ENCODE measurements around the gene PPM1M. TPM values are rescaled to one million over a fixed set of nuclear protein-coding genes. Genes with fewer than 3 reads are reported as not detected.
A peak's percentile ranks its signal among the peaks of the same experiment; 100 is the strongest.

PPM1M gene
- total and polyA plus RNA-seq, 2 experiments from 2014 or later: 21.6 to 35.7 TPM

GRCh38 chr3:52220380-52221026 is 25.1 kb upstream of the PPM1M start:
- Histone ChIP-seq H3K27ac (no peak overlapping the region), H3K79me2 (ENCODE audit: insufficient read depth) (no peaks in the 10 kb centered on the region), H3K4me1 (ENCODE audit: insufficient read depth) (peaks cover 13% of the 10 kb centered on the region), H3K9ac (no peak overlapping the region), H3K27me3 (replicated peaks; ENCODE audit: insufficient read depth) (no peaks in the 10 kb centered on the region), H3K9me2 (ENCODE audit: insufficient read depth) (no peaks in the 10 kb centered on the region), H3K36me3 (ENCODE audit: low read depth) (no peaks in the 10 kb centered on the region), H2AFZ (no peak overlapping the region), H4K20me1 (ENCODE audit: insufficient read depth) (no peaks in the 10 kb centered on the region), H3K4me2 (ENCODE audit: unreplicated experiment) (no peak overlapping the region), H3K4me3 (no peak overlapping the region), H3K9me3 (ENCODE audit: low read depth) (no peaks in the 10 kb centered on the region), H3F3A (ENCODE audit: insufficient read depth) (peaks cover 24% of the 10 kb centered on the region)
- peak; percentile 77 for DNase-seq
- 29 to 30% methylated on average over 9 of the region's 9 CpGs for WGBS, 2 experiments (ENCODE audit: low coverage in 1 of 2, low lambda C conversion rate in 2 of 2, missing lambda C conversion rate in 2 of 2)
- TF ChIP-seq EZH2 (IDR thresholded peaks at IDR 0.05; ENCODE audit: insufficient read depth, poor library complexity, severe bottlenecking) (no peak), EZH2phosphoT487 (IDR thresholded peaks at IDR 0.05; ENCODE audit: insufficient read depth, low read depth) (no peak)
- in situ Hi-C loops (cut with MboI): no loop called here

DNA sequence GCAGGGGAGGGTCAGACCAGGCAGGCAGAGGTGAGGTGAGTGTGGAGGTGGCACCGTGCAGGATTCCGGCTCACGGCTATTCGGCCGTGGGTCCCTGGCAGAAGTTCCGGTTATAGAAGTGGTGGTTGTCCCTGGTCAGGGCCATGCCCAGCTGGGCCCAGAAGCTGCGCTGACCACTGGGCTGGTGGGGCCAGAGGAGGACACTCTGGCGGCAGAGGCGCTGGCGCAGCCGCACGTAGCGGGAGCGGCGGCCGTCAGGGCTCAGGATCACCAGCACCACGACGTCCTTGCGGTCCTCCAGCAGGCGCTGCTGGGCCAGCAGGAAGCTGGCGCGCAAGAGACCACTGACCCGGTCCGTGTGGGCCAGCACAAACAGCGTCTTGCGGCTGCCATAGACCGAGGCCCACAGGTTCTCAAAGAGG is 24.4 kb upstream of the PPM1M start:
- WGBS, 2 experiments (ENCODE audit: low coverage in 1 of 2, low lambda C conversion rate in 2 of 2, missing lambda C conversion rate in 2 of 2): 91% methylated on average over 25 to 27 of the region's 27 CpGs
- Histone ChIP-seq H3K79me2 (ENCODE audit: insufficient read depth) (no peaks in the 10 kb centered on the region), H3K9me3 (ENCODE audit: low read depth) (no peaks in the 10 kb centered on the region), H3K9me2 (ENCODE audit: insufficient read depth) (no peaks in the 10 kb centered on the region), H4K20me1 (ENCODE audit: insufficient read depth) (no peaks in the 10 kb centered on the region), H3K4me1 (ENCODE audit: insufficient read depth) (peaks cover 13% of the 10 kb centered on the region), H3K4me2 (ENCODE audit: unreplicated experiment) (no peak overlapping the region), H3K9ac (no peak overlapping the region), H3K27ac (no peak overlapping the region), H3K27me3 (replicated peaks; ENCODE audit: insufficient read depth) (no peaks in the 10 kb centered on the region), H3F3A (ENCODE audit: insufficient read depth) (peaks cover 18% of the 10 kb centered on the region), H2AFZ (no peak overlapping the region), H3K4me3 (no peak overlapping the region), H3K36me3 (ENCODE audit: low read depth) (no peaks in the 10 kb centered on the region)
- no peak for DNase-seq
- no peak for TF ChIP-seq EZH2phosphoT487 (IDR thresholded peaks at IDR 0.05; ENCODE audit: insufficient read depth, low read depth)
- TF ChIP-seq EZH2 (IDR thresholded peaks at IDR 0.05; ENCODE audit: insufficient read depth, poor library complexity, severe bottlenecking): no peak
- in situ Hi-C loops (cut with MboI): no loop called here

- H3K36me3 ChIP-seq (ENCODE audit: low read depth): no peaks in the 10 kb centered on the region
These were observed 23.8 kb upstream of the PPM1M start for GRCh38 chr3:52221563-52222318.

GRCh38 chr3:52222319-52223221 is 23.0 kb upstream of the PPM1M start:
- H3K4me3 ChIP-seq: no peak overlapping the region
- no peaks in the 10 kb centered on the region for H4K20me1 ChIP-seq (ENCODE audit: insufficient read depth)
- H3K9me2 ChIP-seq (ENCODE audit: insufficient read depth): no peaks in the 10 kb centered on the region
- no peaks in the 10 kb centered on the region for H3K27me3 ChIP-seq (replicated peaks; ENCODE audit: insufficient read depth)
- H2AFZ ChIP-seq: no peak overlapping the region
- no peaks in the 10 kb centered on the region for H3K79me2 ChIP-seq (ENCODE audit: insufficient read depth)
- no peak overlapping the region for H3K27ac ChIP-seq
- H3F3A ChIP-seq (ENCODE audit: insufficient read depth): peaks cover 5% of the 10 kb centered on the region; the same call in 1 of the 2 replicates
- 88 to 90% methylated on average over 38 to 41 of the region's 41 CpGs for WGBS, 2 experiments (ENCODE audit: low coverage in 1 of 2, low lambda C conversion rate in 2 of 2, missing lambda C conversion rate in 2 of 2)
- DNase-seq: no peak
- H3K4me2 ChIP-seq (ENCODE audit: unreplicated experiment): no peak overlapping the region
- no peaks in the 10 kb centered on the region for H3K36me3 ChIP-seq (ENCODE audit: low read depth)
- H3K9ac ChIP-seq: no peak overlapping the region
- peaks cover under 1% of the 10 kb centered on the region; the same call in 1 of the 2 replicates for H3K4me1 ChIP-seq (ENCODE audit: insufficient read depth)
- in situ Hi-C loops (cut with MboI): no loop called here
- H3K9me3 ChIP-seq (ENCODE audit: low read depth): no peaks in the 10 kb centered on the region
- no peak for TF ChIP-seq EZH2 (IDR thresholded peaks at IDR 0.05; ENCODE audit: insufficient read depth, poor library complexity, severe bottlenecking)
- TF ChIP-seq EZH2phosphoT487 (IDR thresholded peaks at IDR 0.05; ENCODE audit: insufficient read depth, low read depth): no peak

More at GRCh38 chr3:52221563-52222318, 23.8 kb upstream of the PPM1M start:
- no peak for TF ChIP-seq EZH2 (IDR thresholded peaks at IDR 0.05; ENCODE audit: insufficient read depth, poor library complexity, severe bottlenecking)
- no peaks in the 10 kb centered on the region for H4K20me1 ChIP-seq (ENCODE audit: insufficient read depth)
- H3K4me2 ChIP-seq (ENCODE audit: unreplicated experiment): no peak overlapping the region
- no peaks in the 10 kb centered on the region for H3K79me2 ChIP-seq (ENCODE audit: insufficient read depth)
- no peak overlapping the region for H3K27ac ChIP-seq
- H3K4me1 ChIP-seq (ENCODE audit: insufficient read depth): peaks cover 9% of the 10 kb centered on the region
- H3K9me3 ChIP-seq (ENCODE audit: low read depth): no peaks in the 10 kb centered on the region
- H3K27me3 ChIP-seq (replicated peaks; ENCODE audit: insufficient read depth): no peaks in the 10 kb centered on the region
- DNase-seq: no peak
- WGBS, 2 experiments (ENCODE audit: low coverage in 1 of 2, low lambda C conversion rate in 2 of 2, missing lambda C conversion rate in 2 of 2): 87 to 88% methylated on average over 33 to 34 of the region's 34 CpGs
- H3K4me3 ChIP-seq: no peak overlapping the region
- no peak overlapping the region for H3K9ac ChIP-seq
- peaks cover 12% of the 10 kb centered on the region for H3F3A ChIP-seq (ENCODE audit: insufficient read depth)
- in situ Hi-C loops (cut with MboI): no loop called here
- H3K9me2 ChIP-seq (ENCODE audit: insufficient read depth): no peaks in the 10 kb centered on the region
- no peak overlapping the region for H2AFZ ChIP-seq
